Effector CD8-positive, alpha-beta T cell (primary cell): Measurements from ENCODE around the gene TRAK1.

Experiments used
- DNase-seq: peaks from one replicate; lab custom pipeline; 2025; lab: John Stamatoyannopoulos, UW

Gene TRAK1

DNA sequence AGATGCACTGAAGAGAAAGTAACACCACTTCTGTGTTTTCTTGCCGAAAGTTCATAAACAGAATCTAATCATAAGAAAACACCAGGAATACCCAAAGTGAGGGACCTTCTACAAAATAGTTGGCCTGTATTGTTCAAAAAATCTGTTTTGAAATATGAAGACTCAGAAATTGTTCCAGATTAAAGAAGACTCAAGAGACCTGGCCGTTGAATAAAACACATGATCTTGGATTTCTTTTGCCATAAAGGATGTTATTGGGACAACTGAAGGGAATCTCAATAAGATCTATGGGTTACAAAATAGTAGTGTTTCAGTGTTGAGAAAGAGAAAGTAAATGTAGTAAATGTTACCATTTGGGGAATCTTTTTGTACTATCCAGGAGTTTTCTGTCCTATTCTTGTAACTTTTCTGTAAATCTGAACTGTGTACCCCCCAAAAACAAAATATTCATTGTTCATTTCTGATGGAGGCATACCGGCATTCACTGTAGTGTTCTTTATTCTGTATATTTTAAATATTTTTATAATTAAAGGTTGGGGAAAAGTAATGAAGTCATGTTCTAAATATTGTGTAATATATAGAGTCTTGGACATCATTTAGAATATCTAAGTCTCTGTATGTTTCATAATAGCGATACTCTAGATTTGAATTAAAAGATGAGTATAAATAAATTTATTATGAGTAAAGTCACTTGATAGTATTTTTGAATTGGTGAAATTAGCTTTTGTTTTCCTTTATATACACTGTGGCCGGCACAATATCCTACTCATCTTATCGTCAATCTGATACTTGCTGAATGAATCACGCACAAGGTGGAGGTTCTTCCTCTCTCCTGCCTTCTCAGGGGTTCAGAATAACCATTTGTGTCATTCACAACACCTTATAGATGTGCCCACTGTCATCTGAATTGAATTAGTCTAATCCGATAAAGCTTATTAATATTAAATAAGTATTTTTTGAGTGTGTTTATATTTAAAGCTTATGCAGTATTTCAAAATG, 66.7 kb downstream of the TRAK1 start:
- DNase-seq, result no peak

DNA sequence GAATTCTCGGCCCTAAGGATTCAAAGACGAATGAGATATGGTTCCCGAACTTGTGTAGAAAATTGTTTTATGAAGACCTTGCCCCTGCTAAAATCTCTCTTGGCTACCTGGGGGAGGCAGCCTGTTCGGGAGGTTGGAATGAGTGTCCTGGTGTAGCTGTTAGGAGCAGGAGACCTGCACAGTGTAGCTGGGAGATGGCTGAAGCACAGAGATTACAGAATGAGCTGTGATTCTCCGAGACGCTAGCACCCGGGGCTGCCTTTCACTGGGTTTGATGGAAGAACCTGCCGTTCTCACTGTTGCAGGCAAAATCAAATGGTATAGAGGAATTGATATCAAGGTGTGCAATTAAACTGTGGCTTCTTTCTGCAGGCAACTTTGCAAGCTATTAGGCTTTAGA, 68.0 kb downstream of the TRAK1 start:
- DNase-seq, result no peak

DNA sequence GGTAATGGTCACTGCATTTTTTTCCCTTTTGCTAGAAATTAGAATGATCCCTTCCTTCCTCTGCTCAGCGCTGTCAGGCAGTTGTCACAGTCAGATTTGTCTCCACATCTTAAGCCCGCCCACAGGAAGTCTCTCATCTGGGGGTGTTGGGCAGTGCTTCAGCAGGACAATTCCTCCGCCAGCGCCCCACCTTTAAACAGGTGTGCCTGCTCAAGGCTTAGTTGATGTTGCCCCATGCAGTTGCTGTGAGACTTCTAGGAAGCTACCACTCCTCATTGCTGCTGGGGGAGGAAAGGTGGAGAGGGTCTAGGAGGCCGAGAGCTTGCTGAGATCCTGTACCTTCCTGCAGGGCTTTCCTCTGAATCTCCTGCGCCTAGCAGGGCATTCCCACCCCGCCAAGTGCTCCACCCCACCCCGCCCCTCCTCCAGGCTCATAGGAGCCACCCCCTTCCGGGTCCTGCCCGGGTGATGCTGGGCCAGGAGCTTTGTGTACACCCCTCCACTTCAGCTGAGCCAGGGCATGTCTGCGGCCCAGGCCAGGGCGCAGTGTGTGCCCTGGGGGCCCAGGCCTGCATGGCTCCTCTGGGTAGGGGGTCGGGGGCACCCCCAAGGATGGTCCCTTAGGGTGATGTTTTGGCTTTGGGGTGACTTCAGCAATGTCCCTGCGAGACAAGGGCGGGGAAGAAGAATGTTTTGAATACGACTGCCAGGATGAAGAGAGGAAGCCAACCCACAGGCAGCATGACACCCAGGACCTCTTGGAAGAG, 68.7 kb downstream of the TRAK1 start:
- peak; percentile 9 for DNase-seq

DNA sequence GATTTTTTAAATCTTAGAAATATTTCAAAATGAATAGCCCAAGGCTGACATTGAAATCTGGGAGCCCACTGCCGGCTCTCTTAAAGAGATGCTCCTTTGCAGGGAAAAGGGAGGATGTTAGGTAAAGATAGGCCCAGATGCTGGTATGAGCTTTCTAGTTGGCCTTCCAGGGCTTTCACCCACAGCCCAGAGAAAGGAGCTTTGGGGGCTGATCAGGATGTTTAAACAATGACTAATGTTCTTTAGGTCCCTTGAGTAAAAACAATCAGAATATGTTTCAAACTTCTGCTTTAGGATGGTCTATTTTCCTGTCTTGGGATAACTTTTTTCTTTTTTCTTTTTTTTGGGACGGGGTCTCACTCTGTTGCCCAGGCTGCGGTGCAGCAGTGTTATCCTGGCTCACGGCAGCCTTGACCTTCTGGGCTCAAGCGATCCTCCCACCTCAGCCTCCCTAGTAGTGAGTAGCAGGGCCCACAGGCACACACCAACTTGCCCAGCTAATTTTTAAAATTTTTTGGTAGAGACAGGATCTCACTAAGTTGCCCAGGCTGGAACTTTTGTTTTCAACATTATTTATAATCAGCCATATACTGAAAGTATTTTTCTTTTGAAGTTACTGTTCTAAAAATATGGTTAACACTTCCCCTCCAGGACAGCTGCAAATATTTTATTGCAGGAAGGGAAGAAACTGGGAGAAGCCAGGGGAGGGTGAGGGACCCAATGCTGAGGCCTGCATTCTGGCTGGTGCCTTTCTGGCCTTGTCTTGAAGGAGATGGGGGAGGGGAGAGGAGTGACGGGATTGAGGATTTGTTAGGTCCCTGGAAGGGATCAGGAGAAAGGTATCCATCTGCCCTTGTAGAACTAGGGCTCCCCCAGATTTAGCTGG, 70.1 kb downstream of the TRAK1 start:
- DNase-seq, result no peak

DNA sequence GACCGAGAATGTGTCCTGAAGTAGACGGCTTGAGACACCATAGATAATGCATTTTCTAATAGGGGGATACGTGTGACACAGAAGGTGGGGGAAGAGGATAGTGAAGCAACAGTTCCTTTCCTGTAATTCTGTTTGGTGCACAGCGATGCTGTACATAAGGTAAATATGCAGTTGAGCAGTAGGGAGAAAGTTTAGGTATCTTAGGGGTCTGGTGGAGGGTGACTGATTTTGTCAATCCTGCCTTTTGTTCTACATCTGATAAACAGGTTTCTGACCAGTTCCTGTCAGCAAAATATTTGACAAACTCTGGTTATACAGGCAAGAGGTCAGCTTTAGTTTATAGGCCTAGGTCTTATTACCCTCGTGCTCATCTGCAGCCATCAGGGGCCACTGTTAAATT, 71.3 kb downstream of the TRAK1 start:
- no peak for DNase-seq

DNA sequence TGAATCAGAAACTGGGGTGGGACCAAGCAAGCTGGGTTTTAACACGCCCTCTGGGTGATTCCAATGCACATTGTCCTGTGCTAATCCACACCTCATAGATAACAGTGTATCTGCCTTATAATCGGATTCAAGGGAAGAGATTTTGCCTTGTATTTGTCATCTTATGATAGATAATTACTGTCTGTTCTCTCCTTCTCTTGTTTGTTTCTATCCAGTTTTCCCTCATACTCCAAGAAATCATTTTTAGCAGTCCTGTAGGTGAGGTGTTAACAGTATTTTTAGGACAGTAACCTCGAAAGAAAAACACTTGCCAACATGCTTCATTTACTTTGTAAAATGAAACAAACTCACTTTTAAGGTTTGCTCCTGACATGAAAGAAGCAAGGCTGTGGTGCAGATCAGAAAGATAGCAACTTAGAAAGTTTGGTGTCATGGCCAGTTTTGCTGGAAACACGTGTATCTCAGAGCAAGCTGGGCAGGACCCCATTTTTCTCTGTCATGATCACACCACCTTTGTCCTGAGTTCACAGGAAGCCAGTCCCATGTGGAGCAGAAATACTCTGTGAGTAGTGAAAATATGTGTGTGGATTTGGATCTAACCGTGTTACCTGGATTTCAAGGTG, 72.6 kb downstream of the TRAK1 start:
- DNase-seq, result no peak

DNA sequence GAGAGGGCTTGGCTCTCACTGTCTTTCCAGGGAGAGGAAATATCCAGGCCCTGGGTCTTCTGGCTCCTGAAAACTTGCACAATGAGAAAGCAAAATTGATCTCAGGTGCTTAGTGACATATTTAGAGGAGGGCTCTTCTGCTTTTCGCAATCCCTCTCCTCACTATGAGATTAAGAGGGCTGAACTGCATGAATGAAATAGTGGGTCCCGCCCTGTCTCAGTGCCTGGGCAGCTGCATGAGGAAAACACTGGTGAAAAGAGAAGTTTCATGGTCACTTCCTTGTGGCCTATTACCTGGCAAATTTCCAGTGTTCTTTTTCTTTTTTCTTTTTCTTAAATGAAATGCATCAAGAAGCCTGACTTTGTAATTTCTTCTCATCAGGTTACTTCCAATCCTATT, 73.5 kb downstream of the TRAK1 start:
- DNase-seq, result no peak

DNA sequence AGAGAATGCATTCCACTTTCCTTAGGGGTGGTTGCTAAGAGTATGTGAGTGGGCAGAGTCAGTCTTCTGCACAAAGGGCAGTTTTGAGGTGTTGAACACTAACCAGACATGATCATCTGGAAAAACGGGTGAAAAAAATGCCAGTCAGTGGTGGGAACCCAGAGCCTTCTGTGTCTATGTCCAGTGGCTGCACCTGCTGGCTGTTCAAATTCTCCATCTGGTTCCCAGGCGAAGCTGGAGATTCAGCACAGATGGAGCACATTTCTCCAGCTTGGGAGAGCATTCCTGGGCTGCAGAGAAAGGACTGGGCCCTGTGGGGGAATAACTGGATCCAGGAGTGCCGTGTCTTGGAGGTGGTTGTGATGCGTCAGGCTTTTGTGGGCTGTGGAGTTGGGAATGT, 74.1 kb downstream of the TRAK1 start:
- DNase-seq, result no peak

DNA sequence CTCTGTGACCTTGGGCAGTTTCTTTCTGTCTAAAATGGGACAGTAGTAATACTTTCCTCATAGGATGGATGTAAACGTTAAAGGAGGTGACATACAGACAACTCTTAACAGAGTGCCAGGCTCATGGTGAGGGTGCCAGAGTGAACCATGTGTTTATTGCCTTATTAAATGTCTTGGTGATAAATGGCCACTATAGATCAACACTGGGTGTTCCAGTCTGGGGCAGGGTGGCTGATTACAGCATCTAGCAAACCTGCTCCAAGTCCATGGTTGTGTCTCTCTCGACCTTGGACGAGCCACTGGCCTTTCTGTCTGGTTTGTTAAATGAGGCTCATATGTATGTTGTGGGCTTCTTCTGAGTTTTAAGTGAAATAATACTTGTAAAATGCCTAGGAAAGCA, 75.1 kb downstream of the TRAK1 start:
- no peak for DNase-seq

DNA sequence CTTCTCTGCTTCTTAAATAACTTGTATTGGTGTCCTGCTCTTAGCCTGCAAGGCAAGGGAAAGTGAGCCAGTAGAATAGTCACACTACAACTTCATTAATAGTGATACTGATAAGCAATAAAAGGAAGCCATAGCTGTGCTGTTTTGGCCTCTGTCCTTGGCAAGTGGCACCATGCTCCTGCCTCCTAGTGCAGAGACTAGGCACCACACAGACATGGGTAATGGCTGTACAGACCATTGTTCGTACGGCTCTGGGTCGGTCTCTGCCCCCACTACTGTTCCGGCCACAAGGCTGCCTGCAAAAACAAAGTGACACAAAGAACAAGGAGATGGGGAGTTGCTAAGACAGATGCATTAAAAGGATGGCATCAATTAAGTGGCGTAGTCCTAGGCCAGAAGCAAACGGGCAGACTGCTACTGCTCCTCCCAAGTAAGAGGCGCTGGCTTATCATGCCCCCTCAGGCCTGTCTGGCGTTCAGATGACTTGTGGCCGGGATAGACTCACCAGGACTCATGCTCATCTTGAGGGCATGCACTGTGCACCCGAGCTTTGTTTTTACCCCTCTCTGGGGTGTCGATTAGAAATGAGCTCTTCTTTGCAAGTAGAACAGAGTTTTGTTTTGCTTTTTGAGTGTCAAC, 75.6 kb downstream of the TRAK1 start:
- no peak for DNase-seq

DNA sequence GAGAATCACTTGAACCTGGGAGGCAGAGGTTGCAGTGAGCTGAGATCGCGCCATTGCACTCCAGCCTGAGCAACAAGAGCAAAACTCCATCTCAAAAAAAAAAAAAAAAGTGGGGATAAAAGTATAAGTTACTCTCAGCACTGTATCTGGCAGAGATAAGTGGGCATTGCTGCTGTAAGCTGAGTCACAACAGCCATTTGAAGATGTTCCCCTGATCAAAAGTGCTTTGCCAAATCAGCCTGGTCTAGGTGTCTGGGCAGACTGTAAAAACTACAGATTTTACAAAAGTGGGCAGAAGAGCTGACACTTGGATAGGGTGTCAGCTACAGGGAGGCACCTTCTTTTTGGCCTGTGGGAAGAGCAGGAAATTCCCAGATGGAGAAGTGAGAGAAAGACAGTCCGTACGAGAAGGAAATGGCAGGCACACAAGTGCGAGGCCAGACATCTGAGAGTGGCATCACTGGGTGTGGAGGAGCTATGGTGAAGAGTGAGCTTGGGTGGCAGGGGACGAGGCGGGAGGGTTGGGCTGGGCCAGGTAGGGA, 78.5 kb downstream of the TRAK1 start:
- DNase-seq, result no peak

DNA sequence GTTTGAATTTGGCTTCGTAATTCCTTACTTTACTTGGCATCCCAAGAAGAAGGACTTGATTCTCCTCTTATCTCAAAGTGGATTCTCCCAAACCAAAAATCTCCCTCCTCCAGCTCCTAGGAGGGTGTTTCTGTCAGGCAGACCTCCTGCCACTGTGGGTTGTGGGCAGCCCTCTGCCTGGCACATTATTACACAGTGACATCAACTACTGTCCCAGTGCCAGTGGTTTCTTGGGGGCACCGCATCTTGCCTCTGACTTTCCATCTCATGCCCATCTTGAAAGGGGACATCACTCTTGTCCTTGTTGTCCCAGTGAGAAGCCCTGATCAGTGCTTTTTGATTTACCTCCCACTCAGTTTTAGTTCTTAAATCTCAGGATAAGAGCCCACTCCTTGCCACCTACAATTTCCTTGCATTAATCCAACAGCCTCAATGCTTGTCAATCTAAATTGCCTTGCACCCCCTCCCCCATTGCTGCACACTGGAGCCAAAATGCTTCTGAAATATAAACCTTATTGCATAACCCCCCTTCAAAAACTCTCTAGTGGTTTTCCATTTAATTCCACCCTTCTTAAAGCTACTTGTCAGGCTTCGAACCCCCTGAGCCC, 81.0 kb downstream of the TRAK1 start:
- DNase-seq, result no peak

DNA sequence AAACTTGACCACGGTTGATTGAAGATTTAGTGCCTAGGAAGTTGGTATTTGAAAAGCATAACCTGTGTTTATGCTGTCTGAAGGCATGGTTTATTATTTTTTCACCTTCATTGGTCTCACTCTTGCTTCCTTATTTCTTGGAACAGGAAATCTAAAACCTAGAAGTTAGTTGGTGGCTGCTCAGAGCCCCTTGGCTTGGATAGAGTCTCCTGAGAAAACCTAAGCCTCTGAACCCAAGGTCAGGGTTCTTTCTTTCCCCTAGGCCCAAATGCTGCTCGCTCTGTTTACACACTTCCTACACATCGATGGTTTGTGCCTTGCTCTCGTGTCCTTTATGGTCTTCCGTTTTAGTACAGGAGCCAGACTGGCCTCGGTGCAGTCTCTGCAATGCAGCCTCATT, 82.2 kb downstream of the TRAK1 start:
- DNase-seq, result no peak

DNA sequence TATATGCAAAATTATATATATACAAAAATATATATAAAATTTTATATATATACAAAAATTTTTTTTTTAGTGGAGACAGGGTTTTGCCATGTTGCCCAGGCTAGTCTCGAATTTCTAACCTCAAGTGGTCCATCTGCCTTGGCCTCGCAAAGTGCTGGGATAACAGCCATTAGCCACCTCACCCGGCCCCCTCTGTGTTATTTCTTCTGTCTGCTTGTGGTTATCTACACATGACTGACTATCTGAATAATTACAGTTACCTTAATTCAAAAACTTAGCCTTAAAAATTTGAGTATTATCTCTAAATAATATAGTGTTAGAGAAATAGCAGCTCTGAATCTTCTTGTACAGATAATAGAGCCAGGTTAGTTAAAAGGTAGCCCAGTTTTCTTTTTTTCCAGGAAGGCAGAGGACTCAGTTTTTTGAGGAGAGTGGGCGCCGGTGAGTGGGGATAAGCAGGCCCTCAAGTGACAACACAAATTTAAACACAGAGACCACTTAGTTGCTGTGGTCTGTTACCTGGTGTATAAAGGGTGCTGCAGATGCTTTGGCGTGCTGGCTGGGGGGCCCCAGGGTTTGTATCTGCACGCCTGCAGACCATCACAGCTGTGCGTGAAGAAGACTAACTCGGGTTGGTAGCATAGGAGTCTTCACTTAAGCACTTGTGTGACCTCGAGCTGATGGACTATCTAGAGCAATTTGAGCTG, 83.7 kb downstream of the TRAK1 start:
- no peak for DNase-seq

DNA sequence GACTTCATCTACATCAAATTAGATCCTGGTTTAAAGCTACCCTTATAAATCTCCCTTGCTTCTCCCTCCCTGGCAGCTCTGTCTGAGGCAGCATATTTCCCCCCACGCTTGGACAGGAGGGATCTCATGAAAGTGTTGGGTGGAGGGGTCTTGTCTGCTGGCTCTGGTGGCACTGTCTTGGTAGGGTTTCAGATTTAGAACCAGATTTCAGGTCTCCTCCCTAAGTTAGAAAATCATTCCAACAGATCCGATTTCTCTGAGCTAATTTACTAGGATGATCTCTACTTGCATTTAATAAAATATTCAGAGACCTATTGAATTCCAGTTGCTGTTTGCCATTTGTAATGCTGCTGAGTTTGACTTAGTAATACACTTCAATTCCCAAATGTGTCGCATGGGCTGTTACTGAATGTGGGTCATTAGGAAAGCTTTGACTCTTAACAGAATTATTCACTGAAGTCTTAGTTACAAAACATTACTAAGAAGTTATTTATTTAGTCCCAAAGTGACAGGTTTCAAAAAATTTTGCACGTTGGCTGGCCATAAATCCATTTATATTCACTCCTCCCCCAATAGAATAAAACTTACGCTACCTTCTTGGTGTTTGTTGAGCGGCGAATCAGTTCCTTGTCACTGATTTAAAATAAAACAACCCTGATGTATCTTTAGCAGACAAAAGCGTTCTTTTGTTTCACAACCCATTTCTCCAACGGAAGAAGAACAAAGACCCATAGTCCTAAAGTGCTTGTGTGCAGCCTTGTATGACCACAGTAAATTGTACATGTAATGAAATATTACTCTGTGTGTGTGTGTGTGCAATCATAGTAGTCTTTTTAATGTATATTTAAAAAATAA, 84.5 kb downstream of the TRAK1 start:
- DNase-seq, result no peak

DNA sequence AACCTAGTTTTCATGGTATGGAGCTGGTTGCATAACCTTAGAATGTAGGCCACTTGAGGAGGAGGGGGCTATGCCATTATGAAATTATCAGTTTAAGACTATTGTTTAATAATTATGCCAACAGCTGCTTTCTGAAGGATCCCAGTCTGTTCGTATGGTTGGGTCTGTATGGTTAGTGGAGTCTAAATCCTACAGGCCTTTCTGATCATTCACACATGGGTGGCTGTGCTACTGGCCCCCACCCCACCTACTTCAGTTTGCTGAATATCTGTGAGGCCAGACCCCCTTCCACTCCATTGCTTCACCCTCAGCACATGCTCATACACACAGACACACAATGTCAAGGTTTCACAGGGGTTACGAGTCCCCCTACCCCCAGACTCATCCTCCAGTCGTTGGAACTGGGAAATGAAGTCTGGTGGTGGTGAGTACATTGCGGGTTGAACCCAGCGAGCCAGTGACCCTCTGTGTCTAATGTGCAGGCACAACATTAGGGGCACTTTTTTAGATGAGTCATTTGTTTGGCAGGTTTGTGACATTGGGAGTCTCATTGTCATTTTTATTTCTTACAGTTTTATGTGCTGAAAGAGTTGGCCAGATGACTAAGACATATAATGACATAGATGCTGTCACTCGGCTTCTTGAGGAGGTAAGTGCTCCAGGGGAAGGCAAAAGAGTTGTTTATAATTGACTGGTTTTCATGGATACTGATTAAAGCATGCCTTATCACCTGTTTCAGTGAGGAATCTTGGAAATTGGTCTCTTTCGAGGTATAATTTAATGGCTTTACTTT, 85.3 kb downstream of the TRAK1 start:
- no peak for DNase-seq

DNA sequence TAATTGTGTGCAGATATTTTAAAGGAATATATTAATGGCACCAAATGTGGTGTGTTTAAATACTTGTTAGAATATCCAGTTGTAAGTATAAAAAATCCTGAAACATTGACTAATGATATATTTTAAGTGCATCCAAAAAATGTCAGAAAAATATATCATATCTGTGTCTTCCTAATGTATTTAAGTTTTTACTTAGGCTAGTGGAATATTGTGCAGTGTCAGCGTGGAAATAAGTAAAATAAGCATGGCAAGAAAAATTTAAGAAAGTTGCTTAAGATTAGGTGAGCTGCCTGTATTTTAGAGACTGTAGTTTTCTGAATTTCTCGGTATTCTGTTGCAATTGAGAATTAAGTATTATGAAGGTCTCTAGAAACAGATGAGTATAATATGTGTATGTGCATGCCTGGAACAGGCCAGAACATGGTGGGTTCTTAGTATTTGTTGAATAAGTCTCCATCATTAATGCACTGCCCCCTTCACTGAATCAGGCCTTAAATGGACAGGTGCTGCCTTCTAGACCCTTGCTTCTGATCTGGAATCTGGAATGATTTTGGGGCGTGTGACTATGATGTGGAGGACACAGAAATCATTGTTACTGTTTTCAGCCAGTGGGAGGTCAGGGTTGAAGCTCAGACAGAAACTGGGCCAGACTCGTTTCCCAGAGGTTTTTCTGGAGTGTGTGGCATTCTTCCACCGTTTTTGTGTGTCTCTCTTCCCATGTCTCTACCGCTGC, 86.1 kb downstream of the TRAK1 start:
- no peak for DNase-seq
